Endothelial cell of umbilical vein (primary cell): ENCODE measurements around the gene DNAJB12. TPM values are rescaled to one million over a fixed set of nuclear protein-coding genes. Genes with fewer than 3 reads are reported as not detected.
A peak's percentile ranks its signal among the peaks of the same experiment; 100 is the strongest.
"Not testable (repeated sequence)": the region's sequence is repeated elsewhere in the genome, so short reads cannot be mapped to it uniquely, and the experiment has no call there.

Experiments used
- BruUV-seq: library from RNA; stranded (reverse); fragments of 400-500 nt; replicated peaks from 2 replicates; lab custom pipeline; 2021; lab: Mats Ljungman, UMichigan
- CTCF ChIA-PET: fragments of 300-600, 350-600 bp; sonication (Branson Sonifier 250); formaldehyde crosslinking; loops from one replicate; lab custom pipeline; 2021; ENCODE audit warnings: antibody characterized with exemption, inconsistent platforms; lab: Charles Lee
- POLR2A ChIA-PET: fragments of 300-600, 350-600 bp; sonication (Branson Sonifier 250); formaldehyde crosslinking; loops from one replicate; lab custom pipeline; 2021; ENCODE audit warnings: antibody characterized with exemption, inconsistent platforms; lab: Charles Lee
- DNase-seq: peaks from one replicate; pipeline ENCODE4 v3.0.0-alpha.2; 2011; ENCODE audit warnings: low read depth, low spot score
- FAIRE-seq: peaks from 2 replicates; lab custom pipeline; 2011; peaks lifted over from hg19 to GRCh38; lab: Jason Lieb, UNC
- H2AFZ ChIP-seq: 2 replicates; pipeline ENCODE4 v1.6.0; 2012; ENCODE audit warnings: low read depth, low read length, control low read depth, inconsistent platforms
- H3K27ac ChIP-seq: 2 replicates; pipeline ENCODE4 v1.5.1; 2011; ENCODE audit warnings: low read depth, mild to moderate bottlenecking, control low read depth, low read length, moderate library complexity; ENCODE audit not compliant: insufficient read depth
- H3K27me3 ChIP-seq, 2 experiments: 2 replicates each; pipeline versions ENCODE4 v1.6.0 to v1.6.1; 2011; ENCODE audit warnings: low read length in 2 of 2, mixed read lengths in 1 of 2; ENCODE audit not compliant: control insufficient read depth in 2 of 2, insufficient read depth in 2 of 2
- H3K36me3 ChIP-seq, 2 experiments: 2 replicates in 1 of 2; 3 replicates in 1 of 2; pipeline ENCODE4 v1.5.1; 2011; ENCODE audit warnings: low read length in 2 of 2, mild to moderate bottlenecking in 1 of 2, moderate library complexity in 1 of 2; ENCODE audit not compliant: control insufficient read depth in 2 of 2, insufficient read depth in 2 of 2; ENCODE audit errors: extremely low read depth in 1 of 2
- H3K4me1 ChIP-seq: 3 replicates; pipeline ENCODE4 v1.5.1; 2011; ENCODE audit warnings: mild to moderate bottlenecking, low read length; ENCODE audit not compliant: control insufficient read depth, insufficient read depth; ENCODE audit errors: extremely low read depth
- H3K4me2 ChIP-seq: 2 replicates; pipeline ENCODE4 v1.6.1; 2011; ENCODE audit warnings: low read length, control low read depth, mixed read lengths; ENCODE audit not compliant: insufficient read depth
- H3K4me3 ChIP-seq, 3 experiments: fragments of 200-600 bp in 1 of 3; sonication (generic), shearing (Covaris generic) in 1 of 3; replicated peaks in 1 of 3; 2 replicates each; pipeline ENCODE4 v1.5.1; 2011 to 2016; ENCODE audit warnings: control low read depth in 3 of 3, low read length in 3 of 3, mild to moderate bottlenecking in 2 of 3, inconsistent platforms in 1 of 3, low read depth in 1 of 3, moderate library complexity in 1 of 3; ENCODE audit not compliant: insufficient read depth in 1 of 3
- H3K79me2 ChIP-seq: 2 replicates; pipeline ENCODE4 v1.6.0; 2012; ENCODE audit warnings: low read length, inconsistent platforms; ENCODE audit not compliant: control insufficient read depth, insufficient read depth
- H3K9ac ChIP-seq: replicated peaks from 2 replicates; pipeline ENCODE3; 2011; ENCODE audit warnings: low read length, control low read depth; ENCODE audit not compliant: insufficient read depth; ENCODE audit errors: extremely low read depth
- H3K9me1 ChIP-seq: replicated peaks from 3 replicates; pipeline ENCODE4 v1.6.0; 2011; ENCODE audit warnings: mild to moderate bottlenecking, low read length; ENCODE audit not compliant: control insufficient read depth, insufficient read depth; ENCODE audit errors: extremely low read depth
- H3K9me3 ChIP-seq: replicated peaks from 2 replicates; pipeline ENCODE4 v1.5.1; 2012; ENCODE audit warnings: low read length, inconsistent platforms; ENCODE audit not compliant: control insufficient read depth, insufficient read depth
- H4K20me1 ChIP-seq: replicated peaks from 2 replicates; pipeline ENCODE3; 2011; ENCODE audit warnings: mild to moderate bottlenecking, low read length; ENCODE audit not compliant: control insufficient read depth, insufficient read depth; ENCODE audit errors: extremely low read depth
- EZH2 ChIP-seq: IDR thresholded peaks from 2 replicates; pipeline ENCODE4 v1.6.1; 2012; ENCODE audit warnings: borderline replicate concordance, low read depth, mild to moderate bottlenecking, moderate library complexity, low read length, inconsistent platforms; ENCODE audit not compliant: severe bottlenecking
- FOS ChIP-seq: IDR thresholded peaks from 2 replicates; pipeline ENCODE4 v1.6.1; 2011; ENCODE audit warnings: mild to moderate bottlenecking, low read length, moderate library complexity, borderline replicate concordance; ENCODE audit not compliant: insufficient read depth
- GATA2 ChIP-seq: IDR thresholded peaks from 2 replicates; pipeline ENCODE4 v1.7.0; 2011; ENCODE audit warnings: low read depth, mild to moderate bottlenecking, moderate library complexity, mixed read lengths, low read length; ENCODE audit not compliant: insufficient read length, insufficient read depth
- JUN ChIP-seq: IDR thresholded peaks from 2 replicates; pipeline ENCODE4 v1.6.1; 2011; ENCODE audit warnings: borderline replicate concordance, low read depth; ENCODE audit not compliant: insufficient read length, insufficient read depth
- MAX ChIP-seq: IDR thresholded peaks from 2 replicates; pipeline ENCODE4 v1.6.1; 2011; ENCODE audit not compliant: insufficient read depth, insufficient read length
- MYC ChIP-seq: IDR thresholded peaks from one replicate; pipeline ENCODE4 v1.6.1; 2011; ENCODE audit warnings: mild to moderate bottlenecking, low read depth, low read length
- POLR2A ChIP-seq: IDR thresholded peaks from 2 replicates; pipeline ENCODE4 v1.6.1; 2012; ENCODE audit warnings: low read depth, mild to moderate bottlenecking, control low read depth, low read length
- POLR2AphosphoS5 ChIP-seq: IDR thresholded peaks from 2 replicates; pipeline ENCODE4 v1.6.1; 2012; ENCODE audit warnings: low read depth, mild to moderate bottlenecking, control low read depth, low read length, moderate library complexity; ENCODE audit not compliant: insufficient read depth
- dilution Hi-C: fragments of 300-500 bp; cut with MboI; formaldehyde crosslinking; loops from one replicate; pipeline ENCODE4 v1.15.0; 2019; ENCODE audit warnings: low sequenced_read_pairs; ENCODE audit not compliant: extremely low pct_ligation_motif_present
- intact Hi-C: fragments of 100-400 bp; cut with micrococcal nuclease; formaldehyde crosslinking; loops from one replicate; pipeline ENCODE4 v1.10.0; 2022
- polyA plus RNA-seq, 4 experiments: library from polyadenylated mRNA; depleted of rRNA in 3 of 4; stranded (reverse) in 3 of 4; unstranded in 1 of 4; fragments of >200 nt; gene quantifications; 2 replicates each; pipeline versions ENCODE4 v1.2.1 to v1.2.3, GENCODE V29; 2011 to 2012; ENCODE audit warnings: missing spikeins in 1 of 4
- total RNA-seq: library from RNA; stranded (reverse); gene quantifications from 2 replicates; pipeline ENCODE4 v1.2.3, GENCODE V29; 2021

Gene DNAJB12
- total and polyA plus RNA-seq, 2 donors (not counting 3 experiments of a cell fraction or from before 2014, with no cell fraction given) = 27.2 to 44.2 TPM

- no peak overlapping the region for H3K4me2 ChIP-seq
- H4K20me1 ChIP-seq = no peaks in the 10 kb centered on the region
- no peaks in the 10 kb centered on the region for H3K79me2 ChIP-seq
- CTCF ChIA-PET = interaction anchor here (0.7 to 1.6 kb wide), 9 partner anchors 11 to 126 kb away, joined by 3 to 9 read pairs (median 3); no protein-coding TSS in a partner anchor
- H3K4me1 ChIP-seq = peaks cover 28% of the 10 kb centered on the region
- H3K27ac ChIP-seq = peak overlapping the region; percentile 47
- no peaks in the 10 kb centered on the region for H3K27me3 ChIP-seq
- peak overlapping the region; percentile 52 for H2AFZ ChIP-seq
- no peak overlapping the region for H3K9ac ChIP-seq
- H3K9me1 ChIP-seq = no peaks in the 10 kb centered on the region
- peak; percentile 74 for DNase-seq
- peak; percentile 87 for FAIRE-seq
- no peak overlapping the region for H3K4me3 ChIP-seq
- BruUV-seq = no TSS peak
- no peaks in the 10 kb centered on the region for H3K36me3 ChIP-seq
- TF ChIP-seq POLR2AphosphoS5 = peak; percentile 59
- no peak for TF ChIP-seq MAX
- peak; percentile 33 for TF ChIP-seq JUN
- TF ChIP-seq EZH2 = no peak
- TF ChIP-seq POLR2A = no peak
- TF ChIP-seq FOS = peak; percentile 74
- no peak for TF ChIP-seq MYC
- TF ChIP-seq GATA2 = peak; percentile 38
- dilution Hi-C loops = no loop called here
- POLR2A ChIA-PET = interaction anchor here (1.2 to 2.3 kb wide), 3 partner anchors 10 to 34 kb away, joined by 3 to 17 read pairs (median 7); partner anchors contain the start of gene DDIT4
- intact Hi-C loops = loop anchor here (1.0 kb wide), 2 partner anchors 10 to 11 kb away; no protein-coding TSS in a partner anchor
- no peaks in the 10 kb centered on the region for H3K9me3 ChIP-seq
Observed at GRCh38 chr10:72308320-72308987, 46.3 kb downstream of the DNAJB12 start.

GRCh38 chr10:72307711-72308110, 47.0 kb downstream of the DNAJB12 start:
- H3K9me3 ChIP-seq, H3K4me3 ChIP-seq, H3K9me1 ChIP-seq, H2AFZ ChIP-seq, H4K20me1 ChIP-seq, DNase-seq, H3K79me2 ChIP-seq, H3K27me3 ChIP-seq, H3K36me3 ChIP-seq, dilution Hi-C loops, H3K27ac ChIP-seq, POLR2A ChIA-PET, H3K4me2 ChIP-seq, H3K9ac ChIP-seq, BruUV-seq: not testable (repeated sequence)
- intact Hi-C loops = loop anchor here (1.0 kb wide), 2 partner anchors 9 to 12 kb away; no protein-coding TSS in a partner anchor
- peaks cover 28% of the 10 kb centered on the region for H3K4me1 ChIP-seq
- peak; percentile 64 for FAIRE-seq
- CTCF ChIA-PET = interaction anchor here (0.9 to 1.6 kb wide), 5 partner anchors 10 to 125 kb away, joined by 3 to 9 read pairs (median 3); no protein-coding TSS in a partner anchor
